Keratinocyte (primary cell): ENCODE measurements around the gene IGSF9. TPM values are rescaled to one million over a fixed set of nuclear protein-coding genes. Genes with fewer than 3 reads are reported as not detected.

Experiments
- DNase-seq: peaks from one replicate; pipeline ENCODE4 v3.0.0-alpha.2; 2011; ENCODE audit warnings: low read depth, missing footprints, low spot score
- FAIRE-seq: peaks from 2 replicates; lab custom pipeline; 2011; peaks lifted over from hg19 to GRCh38; lab: Jason Lieb, UNC
- H2AFZ ChIP-seq: 2 replicates; pipeline ENCODE4 v1.6.0; 2012; ENCODE audit warnings: low read length, control low read depth, inconsistent platforms; ENCODE audit not compliant: control insufficient read depth
- H3K27ac ChIP-seq: 2 replicates; pipeline ENCODE4 v1.5.1; 2011; ENCODE audit warnings: low read length; ENCODE audit not compliant: control insufficient read depth, insufficient read depth
- H3K27me3 ChIP-seq: 3 replicates; pipeline ENCODE4 v1.6.0; 2011; ENCODE audit warnings: low read length; ENCODE audit not compliant: control insufficient read depth, insufficient read depth; ENCODE audit errors: extremely low read depth
- H3K36me3 ChIP-seq, 2 experiments: 2 replicates in 1 of 2; 3 replicates in 1 of 2; pipeline ENCODE4 v1.5.1; 2011; ENCODE audit warnings: low read length in 2 of 2, mild to moderate bottlenecking in 1 of 2; ENCODE audit not compliant: control insufficient read depth in 2 of 2, insufficient read depth in 2 of 2; ENCODE audit errors: extremely low read depth in 1 of 2
- H3K4me1 ChIP-seq: 3 replicates; pipeline ENCODE4 v1.5.1; 2011; ENCODE audit warnings: low read length; ENCODE audit not compliant: control insufficient read depth, insufficient read depth; ENCODE audit errors: extremely low read depth
- H3K4me2 ChIP-seq: 3 replicates; pipeline ENCODE4 v1.6.0; 2011; ENCODE audit warnings: low read depth, low read length; ENCODE audit not compliant: control insufficient read depth, insufficient read depth; ENCODE audit errors: extremely low read depth
- H3K4me3 ChIP-seq, 3 experiments: fragments of 200-600 bp in 1 of 3; sonication (generic) in 1 of 3; 2 replicates in 2 of 3; 3 replicates in 1 of 3; pipeline ENCODE4 v1.5.1; 2011 to 2016; ENCODE audit warnings: low read length in 3 of 3, mild to moderate bottlenecking in 3 of 3, control low read depth in 2 of 3, inconsistent platforms in 1 of 3, low read depth in 1 of 3, mixed read lengths in 1 of 3, mixed run types in 1 of 3, moderate library complexity in 1 of 3; ENCODE audit not compliant: control insufficient read depth in 2 of 3, insufficient read depth in 2 of 3; ENCODE audit errors: extremely low read depth in 1 of 3
- H3K79me2 ChIP-seq: 2 replicates; pipeline ENCODE4 v1.6.0; 2012; ENCODE audit warnings: low read length; ENCODE audit not compliant: control insufficient read depth, insufficient read depth
- H3K9ac ChIP-seq: 3 replicates; pipeline ENCODE4 v1.6.0; 2011; ENCODE audit warnings: low read length; ENCODE audit not compliant: control insufficient read depth, insufficient read depth; ENCODE audit errors: extremely low read depth
- H3K9me1 ChIP-seq: 3 replicates; pipeline ENCODE4 v1.6.0; 2011; ENCODE audit warnings: low read length; ENCODE audit not compliant: control insufficient read depth, insufficient read depth; ENCODE audit errors: extremely low read depth
- H3K9me3 ChIP-seq: 2 replicates; pipeline ENCODE4 v1.5.1; 2012; ENCODE audit warnings: low read depth, low read length; ENCODE audit not compliant: control insufficient read depth
- H4K20me1 ChIP-seq: 3 replicates; pipeline ENCODE4 v1.6.0; 2011; ENCODE audit warnings: low read length; ENCODE audit not compliant: control insufficient read depth, insufficient read depth; ENCODE audit errors: extremely low read depth
- EZH2 ChIP-seq: IDR thresholded peaks from one replicate; pipeline ENCODE4 v1.6.1; 2012; ENCODE audit warnings: inconsistent platforms, mild to moderate bottlenecking, low read length, moderate library complexity
- dilution Hi-C: fragments of 300-500 bp; cut with MboI; formaldehyde crosslinking; loops from one replicate; pipeline ENCODE4 v1.7.0; 2020; ENCODE audit warnings: low sequenced_read_pairs; ENCODE audit not compliant: extremely low pct_ligation_motif_present
- polyA plus RNA-seq, 5 experiments: library from polyadenylated mRNA; depleted of rRNA in 3 of 5; stranded (reverse) in 3 of 5; stranded (forward) in 1 of 5; unstranded in 1 of 5; fragments of >200 nt; gene quantifications; 1 replicate in 1 of 5; 2 replicates in 3 of 5; 3 replicates in 1 of 5; pipeline versions ENCODE4 v1.2.1 to v1.2.3, GENCODE V29; 2011 to 2012; ENCODE audit warnings: missing spikeins in 2 of 5, low read depth in 1 of 5, low replicate concordance in 1 of 5
- TF ChIP-seq, protein P1 (sequence below), 3 experiments: IDR thresholded peaks in 1 of 3; conservative IDR thresholded peaks in 1 of 3; optimal IDR thresholded peaks in 1 of 3; 2 replicates in 2 of 3; 3 replicates in 1 of 3; pipeline versions ENCODE3 to v1.5.1; 2011; ENCODE audit warnings: low read length in 3 of 3, mild to moderate bottlenecking in 3 of 3, moderate library complexity in 2 of 3, control low read depth in 1 of 3, inconsistent platforms in 1 of 3; ENCODE audit not compliant: insufficient read depth in 2 of 3; ENCODE audit errors: extremely low read depth in 1 of 3

Gene IGSF9
- polyA plus RNA-seq, 1 donor (not counting 4 experiments of a cell fraction or from before 2014, with no cell fraction given), result 4.2 TPM

DNA sequence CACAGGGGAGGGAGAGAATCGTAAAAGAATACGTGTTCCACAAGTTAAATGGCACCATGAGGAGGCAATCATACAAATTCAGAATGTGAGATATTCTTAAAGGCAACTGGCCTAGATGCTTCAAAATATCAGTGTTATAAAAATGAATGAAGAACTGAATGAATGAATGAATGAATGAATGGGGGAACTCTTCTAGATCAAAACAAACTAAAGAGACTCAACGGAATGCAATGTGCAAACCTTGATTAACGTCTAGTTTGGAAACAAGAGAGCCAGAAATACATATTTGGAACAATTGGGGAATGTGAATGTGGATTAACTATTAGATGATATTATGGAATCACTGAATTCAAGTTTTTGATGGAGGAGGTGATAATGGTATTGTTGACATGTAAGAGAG lies 62.3 kb downstream of the IGSF9 start:
- Histone ChIP-seq H3K36me3 (no peaks in the 10 kb centered on the region), H3K4me1 (peaks cover 36% of the 10 kb centered on the region), H3K4me2 (no peak overlapping the region), H3K79me2 (no peaks in the 10 kb centered on the region), H3K27me3 (no peaks in the 10 kb centered on the region), H3K9me3 (no peaks in the 10 kb centered on the region), H3K4me3 (no peak overlapping the region), H2AFZ (no peak overlapping the region), H3K27ac (no peak overlapping the region), H4K20me1 (no peaks in the 10 kb centered on the region), H3K9ac (no peak overlapping the region), H3K9me1 (no peaks in the 10 kb centered on the region)
- DNase-seq (no peak), FAIRE-seq (no peak)
- no peak for TF ChIP-seq EZH2
- TF ChIP-seq, protein P1, sequence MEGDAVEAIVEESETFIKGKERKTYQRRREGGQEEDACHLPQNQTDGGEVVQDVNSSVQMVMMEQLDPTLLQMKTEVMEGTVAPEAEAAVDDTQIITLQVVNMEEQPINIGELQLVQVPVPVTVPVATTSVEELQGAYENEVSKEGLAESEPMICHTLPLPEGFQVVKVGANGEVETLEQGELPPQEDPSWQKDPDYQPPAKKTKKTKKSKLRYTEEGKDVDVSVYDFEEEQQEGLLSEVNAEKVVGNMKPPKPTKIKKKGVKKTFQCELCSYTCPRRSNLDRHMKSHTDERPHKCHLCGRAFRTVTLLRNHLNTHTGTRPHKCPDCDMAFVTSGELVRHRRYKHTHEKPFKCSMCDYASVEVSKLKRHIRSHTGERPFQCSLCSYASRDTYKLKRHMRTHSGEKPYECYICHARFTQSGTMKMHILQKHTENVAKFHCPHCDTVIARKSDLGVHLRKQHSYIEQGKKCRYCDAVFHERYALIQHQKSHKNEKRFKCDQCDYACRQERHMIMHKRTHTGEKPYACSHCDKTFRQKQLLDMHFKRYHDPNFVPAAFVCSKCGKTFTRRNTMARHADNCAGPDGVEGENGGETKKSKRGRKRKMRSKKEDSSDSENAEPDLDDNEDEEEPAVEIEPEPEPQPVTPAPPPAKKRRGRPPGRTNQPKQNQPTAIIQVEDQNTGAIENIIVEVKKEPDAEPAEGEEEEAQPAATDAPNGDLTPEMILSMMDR (optimal IDR thresholded peaks at IDR 0.05 in 1 of 3, IDR thresholded peaks at IDR 0.05 in 1 of 3, conservative IDR thresholded peaks at IDR 0.05 in 1 of 3; ENCODE audit: extremely low read depth in 1 of 3, insufficient read depth in 2 of 3, low read length in 3 of 3), result no peak
- dilution Hi-C loops, result no loop called here

DNA sequence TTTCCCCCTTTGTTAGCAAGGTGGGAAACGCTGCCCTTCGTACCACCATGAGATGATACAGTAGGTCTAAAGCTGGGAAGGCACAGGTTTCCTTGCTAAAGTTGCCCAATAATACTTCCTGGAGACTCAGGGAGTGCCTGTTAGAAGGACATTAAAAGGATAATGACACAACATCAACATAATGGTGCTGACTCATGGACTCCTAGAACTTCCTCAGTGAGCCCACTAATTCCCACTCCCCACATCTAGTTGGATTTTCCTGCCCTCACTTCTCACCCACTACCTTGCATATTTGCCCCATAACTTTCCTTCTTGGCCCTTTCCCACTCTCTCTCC lies 62.9 kb downstream of the IGSF9 start:
- TF ChIP-seq, protein P1 (optimal IDR thresholded peaks at IDR 0.05 in 1 of 3, IDR thresholded peaks at IDR 0.05 in 1 of 3, conservative IDR thresholded peaks at IDR 0.05 in 1 of 3; ENCODE audit: extremely low read depth in 1 of 3, insufficient read depth in 2 of 3, low read length in 3 of 3), result no peak
- TF ChIP-seq EZH2, result no peak
- FAIRE-seq, result peak; percentile 76
- H2AFZ ChIP-seq, result no peak overlapping the region
- peak overlapping the region; percentile 67 for H3K27ac ChIP-seq
- H3K9ac ChIP-seq, result no peak overlapping the region
- DNase-seq, result no peak
- no peaks in the 10 kb centered on the region for H3K36me3 ChIP-seq
- no peak overlapping the region for H3K4me3 ChIP-seq
- H3K4me1 ChIP-seq, result peaks cover 39% of the 10 kb centered on the region
- H3K27me3 ChIP-seq, result no peaks in the 10 kb centered on the region
- no peaks in the 10 kb centered on the region for H3K79me2 ChIP-seq
- H3K4me2 ChIP-seq, result peak overlapping the region; percentile 68
- H3K9me1 ChIP-seq, result no peaks in the 10 kb centered on the region
- dilution Hi-C loops, result no loop called here
- H3K9me3 ChIP-seq, result no peaks in the 10 kb centered on the region
- no peaks in the 10 kb centered on the region for H4K20me1 ChIP-seq
